ENCODE results near the gene CARMIL1.

DNA sequence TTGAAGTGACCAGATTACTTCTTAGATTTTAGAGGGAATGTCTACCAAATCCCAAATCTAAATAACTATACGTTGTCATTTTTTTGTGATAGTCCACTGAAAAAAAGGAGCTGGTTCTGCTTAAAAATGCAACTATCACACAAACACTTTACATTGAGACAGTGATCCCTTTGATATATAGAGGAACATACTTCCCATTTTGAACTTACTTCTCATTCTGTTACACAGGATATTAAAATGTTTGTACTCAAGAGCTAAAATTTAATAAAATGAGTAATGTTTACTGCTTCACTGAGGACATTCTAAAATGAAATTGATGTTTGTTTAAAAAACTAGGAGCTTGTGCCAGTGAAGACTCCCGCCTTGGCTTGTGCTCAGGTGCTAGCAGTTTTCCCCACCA, 174.1 kb downstream of the CARMIL1 start:
- TF ChIP-seq, protein P1, sequence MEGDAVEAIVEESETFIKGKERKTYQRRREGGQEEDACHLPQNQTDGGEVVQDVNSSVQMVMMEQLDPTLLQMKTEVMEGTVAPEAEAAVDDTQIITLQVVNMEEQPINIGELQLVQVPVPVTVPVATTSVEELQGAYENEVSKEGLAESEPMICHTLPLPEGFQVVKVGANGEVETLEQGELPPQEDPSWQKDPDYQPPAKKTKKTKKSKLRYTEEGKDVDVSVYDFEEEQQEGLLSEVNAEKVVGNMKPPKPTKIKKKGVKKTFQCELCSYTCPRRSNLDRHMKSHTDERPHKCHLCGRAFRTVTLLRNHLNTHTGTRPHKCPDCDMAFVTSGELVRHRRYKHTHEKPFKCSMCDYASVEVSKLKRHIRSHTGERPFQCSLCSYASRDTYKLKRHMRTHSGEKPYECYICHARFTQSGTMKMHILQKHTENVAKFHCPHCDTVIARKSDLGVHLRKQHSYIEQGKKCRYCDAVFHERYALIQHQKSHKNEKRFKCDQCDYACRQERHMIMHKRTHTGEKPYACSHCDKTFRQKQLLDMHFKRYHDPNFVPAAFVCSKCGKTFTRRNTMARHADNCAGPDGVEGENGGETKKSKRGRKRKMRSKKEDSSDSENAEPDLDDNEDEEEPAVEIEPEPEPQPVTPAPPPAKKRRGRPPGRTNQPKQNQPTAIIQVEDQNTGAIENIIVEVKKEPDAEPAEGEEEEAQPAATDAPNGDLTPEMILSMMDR (IDR thresholded peaks at IDR 0.05): no peak
- TF ChIP-seq POLR2A (IDR thresholded peaks at IDR 0.05): no peak
- no peak for TF ChIP-seq POLR2AphosphoS5 (IDR thresholded peaks at IDR 0.05)

Data from breast epithelium (tissue), 3 donors.